ES-I3 (cell line): Measurements from ENCODE around the gene C6orf52.
"Not testable (repeated sequence)": the region's sequence is repeated elsewhere in the genome, so short reads cannot be mapped to it uniquely, and the experiment has no call there.

ENCODE experiments used
- H3K36me3 ChIP-seq: 2 replicates; pipeline ENCODE4 v1.6.1; 2013; ENCODE audit warnings: mild to moderate bottlenecking, low read length, control low read depth, moderate library complexity; ENCODE audit not compliant: insufficient read depth
- H3K4me1 ChIP-seq: 2 replicates; pipeline ENCODE4 v1.6.1; 2013; ENCODE audit warnings: mild to moderate bottlenecking, control low read depth, low read length; ENCODE audit not compliant: insufficient read depth
- H3K9ac ChIP-seq: 2 replicates; pipeline ENCODE4 v1.6.1; 2013; ENCODE audit warnings: low read depth, mild to moderate bottlenecking, low read length, moderate library complexity
- H3K9me3 ChIP-seq: 2 replicates; pipeline ENCODE4 v1.6.1; 2013; ENCODE audit warnings: mild to moderate bottlenecking, low read length, moderate library complexity; ENCODE audit not compliant: control insufficient read depth, insufficient read depth

C6orf52 gene

GRCh38 chr6:10694302-10695085, at the start of gene C6orf52, which contains the start of gene PAK1IP1:
C6orf52 (minus strand) TSS chr6:10694616; CDS start chr6:10687550, 7,066 bp downstream.
PAK1IP1 (plus strand) TSS chr6:10694972; CDS start chr6:10694986, 14 bp downstream.
- Histone ChIP-seq H3K9ac (peak within 1 kb of the TSS; percentile 87), H3K9me3 (no peaks in the 10 kb centered on the region), H3K36me3 (peaks cover 13% of the 10 kb centered on the region; the same call in 1 of the 2 replicates), H3K4me1 (peaks cover 11% of the 10 kb centered on the region; the same call in 1 of the 2 replicates)

- Histone ChIP-seq H3K9ac (no peak overlapping the region), H3K9me3 (no peaks in the 10 kb centered on the region), H3K36me3 (no peaks in the 10 kb centered on the region), H3K4me1 (peaks cover 14% of the 10 kb centered on the region)
Observed at GRCh38 chr6:10743515-10743914, 49.1 kb upstream of the C6orf52 start.

- H3K9ac ChIP-seq, result no peak overlapping the region
- H3K9me3 ChIP-seq, result no peaks in the 10 kb centered on the region
- H3K36me3 ChIP-seq, result no peaks in the 10 kb centered on the region
- peaks cover 14% of the 10 kb centered on the region for H3K4me1 ChIP-seq
Observed at GRCh38 chr6:10742251-10742650, 47.8 kb upstream of the C6orf52 start.

- H3K36me3 ChIP-seq, H3K9me3 ChIP-seq: not testable (repeated sequence)
- peaks cover 12% of the 10 kb centered on the region for H3K4me1 ChIP-seq
Observed at GRCh38 chr6:10741643-10742042, 47.2 kb upstream of the C6orf52 start.

GRCh38 chr6:10740061-10740460, 45.6 kb upstream of the C6orf52 start:
- H3K4me1 ChIP-seq, result peaks cover 7% of the 10 kb centered on the region; the same call in 1 of the 2 replicates
- H3K9me3 ChIP-seq, result no peaks in the 10 kb centered on the region
- no peak overlapping the region for H3K9ac ChIP-seq
- no peaks in the 10 kb centered on the region for H3K36me3 ChIP-seq

More at GRCh38 chr6:10741643-10742042, 47.2 kb upstream of the C6orf52 start:
- H3K9ac ChIP-seq, result not testable (repeated sequence)

GRCh38 chr6:10736731-10737130, 42.3 kb upstream of the C6orf52 start:
- Histone ChIP-seq H3K36me3 (no peaks in the 10 kb centered on the region; the same call in 1 of the 2 replicates), H3K9me3 (no peaks in the 10 kb centered on the region), H3K9ac (no peak overlapping the region), H3K4me1 (no peaks in the 10 kb centered on the region; the same call in 1 of the 2 replicates)

GRCh38 chr6:10733863-10734262, 39.4 kb upstream of the C6orf52 start:
- no peak overlapping the region for H3K9ac ChIP-seq
- H3K36me3 ChIP-seq, result peaks cover 12% of the 10 kb centered on the region
- no peaks in the 10 kb centered on the region; the same call in 1 of the 2 replicates for H3K4me1 ChIP-seq
- no peaks in the 10 kb centered on the region for H3K9me3 ChIP-seq

GRCh38 chr6:10733151-10733715, 38.8 kb upstream of the C6orf52 start:
- H3K9me3 ChIP-seq, result no peaks in the 10 kb centered on the region
- H3K4me1 ChIP-seq, result no peaks in the 10 kb centered on the region; the same call in 1 of the 2 replicates
- H3K9ac ChIP-seq, result no peak overlapping the region
- H3K36me3 ChIP-seq, result peaks cover 12% of the 10 kb centered on the region

GRCh38 chr6:10730254-10730653, 35.8 kb upstream of the C6orf52 start:
- H3K36me3 ChIP-seq, result peaks cover 12% of the 10 kb centered on the region
- no peak overlapping the region for H3K9ac ChIP-seq

GRCh38 chr6:10725716-10726115, 31.3 kb upstream of the C6orf52 start:
- H3K9ac ChIP-seq, result no peak overlapping the region
- H3K4me1 ChIP-seq, result peaks cover 9% of the 10 kb centered on the region
- no peaks in the 10 kb centered on the region for H3K9me3 ChIP-seq
- H3K36me3 ChIP-seq, result peaks cover 12% of the 10 kb centered on the region

More at GRCh38 chr6:10730254-10730653, 35.8 kb upstream of the C6orf52 start:
- no peaks in the 10 kb centered on the region; the same call in 1 of the 2 replicates for H3K4me1 ChIP-seq
- no peaks in the 10 kb centered on the region for H3K9me3 ChIP-seq

GRCh38 chr6:10725044-10725443, 30.6 kb upstream of the C6orf52 start:
- H3K4me1 ChIP-seq, result peaks cover 9% of the 10 kb centered on the region
- peaks cover 7% of the 10 kb centered on the region for H3K36me3 ChIP-seq
- no peaks in the 10 kb centered on the region for H3K9me3 ChIP-seq
- no peak overlapping the region for H3K9ac ChIP-seq

GRCh38 chr6:10723567-10723881, 29.1 kb upstream of the C6orf52 start:
- peaks cover 9% of the 10 kb centered on the region; the same call in 1 of the 2 replicates for H3K9me3 ChIP-seq
- peak overlapping the region; percentile 90 for H3K9ac ChIP-seq
- H3K36me3 ChIP-seq, result no peaks in the 10 kb centered on the region; the same call in none of the 2 replicates
- H3K4me1 ChIP-seq, result peaks cover 9% of the 10 kb centered on the region

GRCh38 chr6:10722820-10723566, 28.6 kb upstream of the C6orf52 start, which contains the start of gene TMEM14C:
TMEM14C (plus strand) TSS chr6:10723070; CDS start chr6:10724614, 1,544 bp downstream.
- no peaks in the 10 kb centered on the region; the same call in none of the 2 replicates for H3K36me3 ChIP-seq
- peaks cover 10% of the 10 kb centered on the region; the same call in 1 of the 2 replicates for H3K9me3 ChIP-seq
- H3K4me1 ChIP-seq, result peaks cover 9% of the 10 kb centered on the region
- peak within 1 kb of the TSS; percentile 90 for H3K9ac ChIP-seq

- peaks cover 10% of the 10 kb centered on the region; the same call in 1 of the 2 replicates for H3K9me3 ChIP-seq
- peak overlapping the region; percentile 43 for H3K9ac ChIP-seq
- no peaks in the 10 kb centered on the region; the same call in 1 of the 2 replicates for H3K36me3 ChIP-seq
- peaks cover 9% of the 10 kb centered on the region for H3K4me1 ChIP-seq
Observed at GRCh38 chr6:10722570-10722819, 28.1 kb upstream of the C6orf52 start.
